ENCODE measurements around the gene CRHR1.

DNA sequence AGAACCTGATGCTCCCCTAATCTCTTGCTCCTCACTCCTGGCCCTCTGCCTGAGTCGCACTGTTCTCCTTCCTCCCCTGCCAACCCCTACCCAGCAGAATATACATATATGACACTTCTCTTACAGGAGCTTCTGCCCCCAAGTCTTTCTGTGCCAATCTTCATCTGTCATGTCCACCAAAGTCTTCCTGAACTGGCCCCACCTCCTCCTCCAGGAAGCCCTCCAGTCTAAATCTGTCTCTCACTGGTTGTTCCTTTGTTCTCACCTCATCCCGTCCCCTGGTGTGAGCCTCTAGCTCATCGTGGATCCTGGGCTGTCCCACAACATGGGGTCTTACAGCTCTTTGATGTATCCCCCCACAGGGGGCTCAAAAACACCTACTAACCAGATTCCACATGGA, 8.3 kb downstream of the CRHR1 start:
- TF ChIP-seq POLR2A (IDR thresholded peaks at IDR 0.05; ENCODE audit: low read depth, low read length) (no peak), BHLHE40 (IDR thresholded peaks at IDR 0.05; ENCODE audit: low read depth, low read length) (no peak), RFX5 (IDR thresholded peaks at IDR 0.05; ENCODE audit: low read depth, low read length) (no peak), CEBPB (IDR thresholded peaks at IDR 0.05; ENCODE audit: low read depth, low read length) (no peak), MXI1 (IDR thresholded peaks at IDR 0.05; ENCODE audit: borderline replicate concordance, low read depth, low read length) (no peak), SMC3 (IDR thresholded peaks at IDR 0.05; ENCODE audit: low read depth, low read length) (no peak), CHD1 (IDR thresholded peaks at IDR 0.05; ENCODE audit: low read depth, low read length) (no peak), FOS (IDR thresholded peaks at IDR 0.05; ENCODE audit: low read depth, low read length) (no peak), MAFK (IDR thresholded peaks at IDR 0.05; ENCODE audit: low read depth, low read length) (no peak), RAD21 (IDR thresholded peaks at IDR 0.05; ENCODE audit: low read length) (no peak), MAZ (IDR thresholded peaks at IDR 0.05; ENCODE audit: borderline replicate concordance, low read depth, low read length) (no peak)
- TF ChIP-seq, protein P1, sequence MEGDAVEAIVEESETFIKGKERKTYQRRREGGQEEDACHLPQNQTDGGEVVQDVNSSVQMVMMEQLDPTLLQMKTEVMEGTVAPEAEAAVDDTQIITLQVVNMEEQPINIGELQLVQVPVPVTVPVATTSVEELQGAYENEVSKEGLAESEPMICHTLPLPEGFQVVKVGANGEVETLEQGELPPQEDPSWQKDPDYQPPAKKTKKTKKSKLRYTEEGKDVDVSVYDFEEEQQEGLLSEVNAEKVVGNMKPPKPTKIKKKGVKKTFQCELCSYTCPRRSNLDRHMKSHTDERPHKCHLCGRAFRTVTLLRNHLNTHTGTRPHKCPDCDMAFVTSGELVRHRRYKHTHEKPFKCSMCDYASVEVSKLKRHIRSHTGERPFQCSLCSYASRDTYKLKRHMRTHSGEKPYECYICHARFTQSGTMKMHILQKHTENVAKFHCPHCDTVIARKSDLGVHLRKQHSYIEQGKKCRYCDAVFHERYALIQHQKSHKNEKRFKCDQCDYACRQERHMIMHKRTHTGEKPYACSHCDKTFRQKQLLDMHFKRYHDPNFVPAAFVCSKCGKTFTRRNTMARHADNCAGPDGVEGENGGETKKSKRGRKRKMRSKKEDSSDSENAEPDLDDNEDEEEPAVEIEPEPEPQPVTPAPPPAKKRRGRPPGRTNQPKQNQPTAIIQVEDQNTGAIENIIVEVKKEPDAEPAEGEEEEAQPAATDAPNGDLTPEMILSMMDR (conservative IDR thresholded peaks at IDR 0.05; ENCODE audit: low read depth, low read length) = no peak
- TF ChIP-seq, protein P2, sequence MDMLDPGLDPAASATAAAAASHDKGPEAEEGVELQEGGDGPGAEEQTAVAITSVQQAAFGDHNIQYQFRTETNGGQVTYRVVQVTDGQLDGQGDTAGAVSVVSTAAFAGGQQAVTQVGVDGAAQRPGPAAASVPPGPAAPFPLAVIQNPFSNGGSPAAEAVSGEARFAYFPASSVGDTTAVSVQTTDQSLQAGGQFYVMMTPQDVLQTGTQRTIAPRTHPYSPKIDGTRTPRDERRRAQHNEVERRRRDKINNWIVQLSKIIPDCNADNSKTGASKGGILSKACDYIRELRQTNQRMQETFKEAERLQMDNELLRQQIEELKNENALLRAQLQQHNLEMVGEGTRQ (IDR thresholded peaks at IDR 0.05; ENCODE audit: low read depth, low read length) = no peak
- TF ChIP-seq, protein P3, sequence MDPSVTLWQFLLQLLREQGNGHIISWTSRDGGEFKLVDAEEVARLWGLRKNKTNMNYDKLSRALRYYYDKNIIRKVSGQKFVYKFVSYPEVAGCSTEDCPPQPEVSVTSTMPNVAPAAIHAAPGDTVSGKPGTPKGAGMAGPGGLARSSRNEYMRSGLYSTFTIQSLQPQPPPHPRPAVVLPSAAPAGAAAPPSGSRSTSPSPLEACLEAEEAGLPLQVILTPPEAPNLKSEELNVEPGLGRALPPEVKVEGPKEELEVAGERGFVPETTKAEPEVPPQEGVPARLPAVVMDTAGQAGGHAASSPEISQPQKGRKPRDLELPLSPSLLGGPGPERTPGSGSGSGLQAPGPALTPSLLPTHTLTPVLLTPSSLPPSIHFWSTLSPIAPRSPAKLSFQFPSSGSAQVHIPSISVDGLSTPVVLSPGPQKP (IDR thresholded peaks at IDR 0.05; ENCODE audit: borderline replicate concordance, low read depth, low read length) = no peak
